ENCODE results near the gene ELL3. TPM values are rescaled to one million over a fixed set of nuclear protein-coding genes. Genes with fewer than 3 reads are reported as not detected.
A peak's percentile ranks its signal among the peaks of the same experiment; 100 is the strongest.

The ELL3 gene
- total RNA-seq, 1 donor from 2014 or later = 1.3 TPM

GRCh38 chr15:43771816-43772215, 5.0 kb downstream of the ELL3 start:
- Mint-ChIP-seq H3K4me1 (no peaks in the 10 kb centered on the region), H3K4me3 (no peak overlapping the region)

DNA sequence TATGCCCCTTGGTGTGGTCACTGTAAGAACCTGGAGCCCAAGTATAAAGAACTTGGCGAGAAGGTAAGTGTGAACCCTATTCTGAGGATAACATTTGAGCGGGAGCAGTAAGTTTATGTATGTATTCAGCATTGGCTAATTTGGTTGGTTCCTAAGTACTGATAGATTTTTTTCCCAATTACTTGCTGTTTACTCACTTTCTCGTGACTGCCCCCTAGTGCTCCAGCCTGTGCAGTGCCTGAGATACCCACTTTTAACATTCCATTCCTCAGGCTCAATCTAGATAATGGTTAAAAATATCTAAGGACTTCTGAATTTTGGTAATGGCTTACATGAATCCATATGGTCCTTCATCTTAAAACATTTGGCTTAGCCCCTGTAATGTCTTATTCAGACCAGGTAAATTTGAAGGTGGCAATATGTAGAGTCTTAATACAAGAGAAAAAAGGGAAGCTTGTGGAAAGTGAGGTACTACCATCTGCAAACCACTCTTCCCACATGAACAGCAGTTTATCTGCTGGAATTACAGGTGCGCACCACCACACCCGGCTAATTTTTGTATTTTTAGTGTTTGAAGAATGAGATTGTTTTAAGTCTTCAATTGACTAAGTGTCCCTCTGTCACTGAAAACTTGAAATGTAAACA, 7.1 kb downstream of the ELL3 start:
- peak; percentile 86 for TF ChIP-seq CTCF (conservative IDR thresholded peaks at IDR 0.05)
- no peaks in the 10 kb centered on the region for H3K27me3 Mint-ChIP-seq (ENCODE audit: low read depth)
- peaks cover 31% of the 10 kb centered on the region for H3K36me3 Mint-ChIP-seq (ENCODE audit: low read depth)
- H3K9me3 Mint-ChIP-seq = no peaks in the 10 kb centered on the region
- DNase-seq (ENCODE audit: low read depth, low spot score) = peak; percentile 64
- H3K4me3 Mint-ChIP-seq = no peak overlapping the region
- H3K27ac Mint-ChIP-seq (ENCODE audit: unreplicated experiment) = no peak overlapping the region
- H3K4me1 Mint-ChIP-seq = no peaks in the 10 kb centered on the region

More at GRCh38 chr15:43771816-43772215, 5.0 kb downstream of the ELL3 start:
- peaks cover 25% of the 10 kb centered on the region for H3K36me3 Mint-ChIP-seq (ENCODE audit: low read depth)
- no peak for DNase-seq (ENCODE audit: low read depth, low spot score)
- no peak for TF ChIP-seq CTCF (conservative IDR thresholded peaks at IDR 0.05)
- H3K27me3 Mint-ChIP-seq (ENCODE audit: low read depth) = peaks cover 12% of the 10 kb centered on the region
- H3K9me3 Mint-ChIP-seq = no peaks in the 10 kb centered on the region
- H3K27ac Mint-ChIP-seq (ENCODE audit: unreplicated experiment) = no peak overlapping the region

- DNase-seq (ENCODE audit: low read depth, low spot score) = no peak
- Mint-ChIP-seq H3K4me3 (no peak overlapping the region), H3K27ac (ENCODE audit: unreplicated experiment) (no peak overlapping the region), H3K36me3 (ENCODE audit: low read depth) (peaks cover 19% of the 10 kb centered on the region), H3K27me3 (ENCODE audit: low read depth) (no peaks in the 10 kb centered on the region), H3K9me3 (no peaks in the 10 kb centered on the region), H3K4me1 (no peaks in the 10 kb centered on the region)
- no peak for TF ChIP-seq CTCF (conservative IDR thresholded peaks at IDR 0.05)
These were observed 12.8 kb downstream of the ELL3 start for GRCh38 chr15:43763819-43764446.

DNA sequence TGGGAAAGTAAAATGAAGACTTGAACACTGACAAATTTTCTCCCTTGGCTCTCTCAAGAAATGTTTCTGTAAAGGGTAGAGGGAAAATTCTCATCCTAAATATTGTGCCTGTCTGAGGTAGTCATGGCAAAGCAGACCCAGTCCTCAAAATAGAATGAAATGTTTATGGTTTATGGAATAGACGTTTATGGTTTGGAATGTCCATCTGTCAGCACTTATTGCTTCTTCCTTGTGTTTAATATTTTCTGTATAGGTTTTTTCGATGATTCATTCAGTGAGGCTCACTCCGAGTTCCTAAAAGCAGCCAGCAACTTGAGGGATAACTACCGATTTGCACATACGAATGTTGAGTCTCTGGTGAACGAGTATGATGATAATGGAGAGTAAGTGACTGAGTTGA, 13.9 kb downstream of the ELL3 start:
- Mint-ChIP-seq H3K9me3 (no peaks in the 10 kb centered on the region), H3K27ac (ENCODE audit: unreplicated experiment) (no peak overlapping the region), H3K36me3 (ENCODE audit: low read depth) (peaks cover 15% of the 10 kb centered on the region), H3K4me3 (no peak overlapping the region), H3K4me1 (no peaks in the 10 kb centered on the region), H3K27me3 (ENCODE audit: low read depth) (no peaks in the 10 kb centered on the region)
- DNase-seq (ENCODE audit: low read depth, low spot score) = no peak
- no peak for TF ChIP-seq CTCF (conservative IDR thresholded peaks at IDR 0.05)

GRCh38 chr15:43751885-43752284, 24.9 kb downstream of the ELL3 start:
- Mint-ChIP-seq H3K9me3 (no peaks in the 10 kb centered on the region), H3K27me3 (ENCODE audit: low read depth) (no peaks in the 10 kb centered on the region), H3K36me3 (ENCODE audit: low read depth) (peaks cover 16% of the 10 kb centered on the region), H3K4me1 (peaks cover 25% of the 10 kb centered on the region), H3K27ac (ENCODE audit: unreplicated experiment) (no peak overlapping the region), H3K4me3 (peak overlapping the region; percentile 0)
- no peak for DNase-seq (ENCODE audit: low read depth, low spot score)
- no peak for TF ChIP-seq CTCF (conservative IDR thresholded peaks at IDR 0.05)
